Muscle of leg (tissue), 16 donors: Measurements from ENCODE around the gene TMPRSS7. TPM values are rescaled to one million over a fixed set of nuclear protein-coding genes. Genes with fewer than 3 reads are reported as not detected.
A peak's percentile ranks its signal among the peaks of the same experiment; 100 is the strongest.

ENCODE experiments used
- DNase-seq: peaks from one replicate; pipeline ENCODE4 v3.0.0; 2013
- H3K27ac ChIP-seq: one replicate; pipeline ENCODE4 v1.5.1; 2013; ENCODE audit warnings: mild to moderate bottlenecking, low read length, control low read depth
- H3K27me3 ChIP-seq: one replicate; pipeline ENCODE4 v1.6.1; 2013; ENCODE audit warnings: low read length; ENCODE audit not compliant: control insufficient read depth, insufficient read depth
- H3K36me3 ChIP-seq: one replicate; pipeline ENCODE4 v1.6.1; 2013; ENCODE audit warnings: low read length; ENCODE audit not compliant: control insufficient read depth, insufficient read depth
- H3K4me1 ChIP-seq: one replicate; pipeline ENCODE4 v1.6.1; 2013; ENCODE audit warnings: low read length; ENCODE audit not compliant: control insufficient read depth, insufficient read depth
- H3K4me3 ChIP-seq: one replicate; pipeline ENCODE4 v1.5.1; 2013; ENCODE audit warnings: low read length, control low read depth
- H3K9me3 ChIP-seq: replicated peaks from 2 replicates; pipeline ENCODE4 v1.6.1; 2013; ENCODE audit warnings: low read depth, low read length; ENCODE audit not compliant: control insufficient read depth
- WGBS: methylation state at CpG from one replicate; pipeline ENCODE4 v1.1.5; 2013; ENCODE audit warnings: missing lambda C conversion rate; ENCODE audit not compliant: insufficient coverage; 5-methylcytosine and 5-hydroxymethylcytosine counted together
- long read RNA-seq, 11 donors: transcript quantifications; one replicate each; lab custom pipeline, GENCODE V29; 2026
- polyA plus RNA-seq, 8 donors: library from polyadenylated mRNA; unstranded; fragments of 120-200 nt; gene quantifications; one replicate each; pipeline versions ENCODE4 v1.2.1 to v1.2.3, GENCODE V29; 2013; ENCODE audit warnings: inconsistent platforms in 1 of 8, low replicate concordance in 1 of 8; ENCODE audit not compliant: insufficient read length in 8 of 8, insufficient read depth in 1 of 8
- total RNA-seq: library from RNA; stranded (reverse); fragments of 120-200 nt; gene quantifications from one replicate; pipeline ENCODE4 v1.2.4, GENCODE V29; 2013

Gene TMPRSS7
- total RNA-seq (not detected), polyA plus RNA-seq (under 1 TPM in 1 of 8 donors, not detected in 7; 0.09 TPM)
- long read RNA-seq, donor 1, result 0 reads
- long read RNA-seq, donor 2, result 0 reads
- long read RNA-seq, donor 3, result 0 reads
- long read RNA-seq, donor 4, result 0 reads
- long read RNA-seq, donor 5, result 0 reads
- long read RNA-seq, donor 6, result 0 reads
- long read RNA-seq, donor 7, result 0 reads
- long read RNA-seq, donor 8, result 0 reads
- long read RNA-seq, donor 9, result 0 reads
- long read RNA-seq, donor 10, result 0 reads
- long read RNA-seq, donor 11, result 0 reads

DNA sequence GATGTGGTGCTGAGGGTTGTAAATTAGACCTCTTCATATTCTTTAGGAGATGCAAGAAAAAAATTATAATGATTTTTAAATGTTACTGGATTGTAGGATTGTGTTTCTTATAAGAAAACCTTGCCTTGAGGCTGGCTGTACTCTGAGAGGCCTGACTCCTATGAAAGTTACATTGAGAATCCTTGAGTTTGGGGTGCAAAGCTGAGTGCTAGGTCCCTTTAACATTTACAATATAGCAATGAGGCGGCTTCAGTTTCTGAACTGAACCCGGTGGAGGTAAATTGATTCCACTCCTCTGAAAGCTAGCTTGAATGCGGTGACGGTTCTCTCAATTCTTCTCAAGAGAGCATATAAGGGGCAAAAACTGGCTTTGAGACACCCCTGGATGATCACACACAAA lies at the start of gene TMPRSS7:
Gene TMPRSS7 (plus strand): TSS at position 301 of the 400 bp plus-strand sequence. CDS start 110 bp downstream, outside the sequence.
- Histone ChIP-seq H3K4me1 (no peaks in the 10 kb centered on the region), H3K27me3 (peaks cover 1% of the 10 kb centered on the region), H3K4me3 (no peak within 1 kb of the TSS), H3K36me3 (no peaks in the 10 kb centered on the region), H3K9me3 (no peaks in the 10 kb centered on the region), H3K27ac (no peak within 1 kb of the TSS)
- no peak for DNase-seq
- WGBS, result 66% methylated on average over 4 of the region's 4 CpGs

GRCh38 chr3:111986800-111987199 lies 47.7 kb upstream of the TMPRSS7 start:
- DNase-seq, result no peak
- H3K4me1 ChIP-seq, result no peaks in the 10 kb centered on the region
- peaks cover 14% of the 10 kb centered on the region for H3K36me3 ChIP-seq
- H3K9me3 ChIP-seq, result no peaks in the 10 kb centered on the region
- WGBS, result 70% methylated on average over 2 of the region's 3 CpGs
- no peak overlapping the region for H3K4me3 ChIP-seq
- H3K27me3 ChIP-seq, result no peaks in the 10 kb centered on the region
- H3K27ac ChIP-seq, result no peak overlapping the region

DNA sequence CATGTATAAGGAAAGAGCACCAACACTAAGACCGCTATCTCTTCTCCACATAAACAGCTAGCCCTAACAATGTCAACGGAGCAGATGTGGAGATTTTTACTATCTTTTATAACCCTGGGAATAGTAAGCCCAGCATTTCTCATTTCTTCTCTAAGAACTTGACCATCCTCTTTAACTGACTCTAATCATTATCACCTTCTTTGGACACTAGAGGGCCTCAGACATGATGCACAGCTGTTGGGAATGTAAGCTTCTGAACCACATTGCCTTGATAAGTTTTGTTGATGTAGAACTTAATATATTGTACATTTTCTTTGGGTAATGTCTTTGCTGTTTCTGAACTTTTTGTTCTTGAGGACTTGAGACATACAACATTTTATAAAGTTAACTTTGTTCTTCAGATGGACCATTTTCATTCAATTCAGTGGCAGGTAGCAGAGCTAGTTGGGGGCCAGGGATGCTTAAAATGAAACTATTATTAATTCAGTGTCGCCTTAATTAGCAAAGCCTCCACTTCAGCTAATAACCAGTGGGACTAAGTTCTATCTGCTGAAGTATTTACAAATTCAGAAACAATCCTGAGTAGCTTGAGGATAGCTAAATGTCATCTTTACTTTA lies 45.4 kb upstream of the TMPRSS7 start:
- no peaks in the 10 kb centered on the region for H3K9me3 ChIP-seq
- H3K27ac ChIP-seq, result no peak overlapping the region
- H3K36me3 ChIP-seq, result peaks cover 20% of the 10 kb centered on the region
- DNase-seq, result peak; percentile 71
- no peak overlapping the region for H3K4me3 ChIP-seq
- no peaks in the 10 kb centered on the region for H3K4me1 ChIP-seq
- no CpG with 5 or more reads among the region's 3 CpGs for WGBS
- no peaks in the 10 kb centered on the region for H3K27me3 ChIP-seq

GRCh38 chr3:111993038-111993437 lies 41.5 kb upstream of the TMPRSS7 start:
- Histone ChIP-seq H3K9me3 (no peaks in the 10 kb centered on the region), H3K4me3 (no peak overlapping the region), H3K4me1 (no peaks in the 10 kb centered on the region), H3K27ac (no peak overlapping the region), H3K27me3 (no peaks in the 10 kb centered on the region), H3K36me3 (peaks cover 14% of the 10 kb centered on the region)
- WGBS, result no CpG with 5 or more reads among the region's 2 CpGs
- no peak for DNase-seq

- Histone ChIP-seq H3K36me3 (no peaks in the 10 kb centered on the region), H3K9me3 (no peaks in the 10 kb centered on the region), H3K4me3 (peak within 1 kb of the TSS; percentile 46), H3K27ac (no peak within 1 kb of the TSS), H3K4me1 (peaks cover 17% of the 10 kb centered on the region), H3K27me3 (peaks cover 21% of the 10 kb centered on the region)
- peak; percentile 70 for DNase-seq
- 2% methylated on average over 23 of the region's 30 CpGs for WGBS
Measured at GRCh38 chr3:111998636-111999483, 35.7 kb upstream of the TMPRSS7 start, which contains the start of gene TAGLN3. TSS of gene TAGLN3 (plus strand) at chr3:111998922. CDS start at chr3:111999423, 501 bp downstream.

DNA sequence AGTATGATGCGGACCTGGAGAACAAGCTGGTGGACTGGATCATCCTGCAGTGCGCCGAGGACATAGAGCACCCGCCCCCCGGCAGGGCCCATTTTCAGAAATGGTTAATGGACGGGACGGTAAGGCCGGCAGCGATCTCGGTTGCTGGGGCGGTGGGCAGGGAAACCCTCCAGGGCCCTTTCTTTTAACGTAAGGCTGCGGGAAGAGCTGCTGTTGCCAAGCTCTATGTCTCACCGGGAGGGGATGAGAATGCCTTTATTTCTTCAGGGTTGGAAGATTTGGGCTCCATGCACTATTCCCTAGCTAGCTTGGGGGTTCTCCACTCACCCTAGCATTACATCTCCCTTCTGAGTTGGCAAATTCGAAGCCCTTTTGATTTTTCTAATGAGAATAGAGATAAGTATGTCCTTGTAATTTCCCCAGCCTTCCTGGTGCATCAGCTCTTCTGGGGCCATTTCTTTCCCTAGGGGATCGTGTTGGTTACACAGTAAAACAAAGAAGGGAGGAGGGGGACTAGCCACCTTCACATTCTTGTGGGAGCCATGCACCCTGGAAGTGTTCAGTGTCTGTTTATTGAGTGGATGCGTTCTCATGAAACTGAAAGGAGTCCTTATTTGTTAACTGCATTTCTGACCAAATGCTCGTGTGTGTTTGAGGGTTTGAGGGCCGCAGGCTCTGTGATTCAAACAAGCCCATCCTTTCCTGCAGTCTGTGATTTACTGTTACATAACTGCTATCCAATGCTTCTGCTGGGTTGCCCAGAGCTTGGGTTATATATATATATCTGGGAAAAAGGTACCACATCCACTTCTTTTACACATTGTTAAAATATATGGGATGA lies 34.8 kb upstream of the TMPRSS7 start:
- Histone ChIP-seq H3K27ac (no peak overlapping the region), H3K4me1 (peaks cover 17% of the 10 kb centered on the region), H3K27me3 (peaks cover 21% of the 10 kb centered on the region), H3K36me3 (no peaks in the 10 kb centered on the region), H3K9me3 (no peaks in the 10 kb centered on the region), H3K4me3 (peak overlapping the region; percentile 46)
- WGBS, result 2% methylated on average over 11 of the region's 19 CpGs
- no peak for DNase-seq

GRCh38 chr3:112000367-112000771 lies 34.2 kb upstream of the TMPRSS7 start:
- no peak overlapping the region for H3K4me3 ChIP-seq
- 64% methylated on average over 2 of the region's 5 CpGs for WGBS
- peaks cover 21% of the 10 kb centered on the region for H3K27me3 ChIP-seq
- H3K4me1 ChIP-seq, result peaks cover 17% of the 10 kb centered on the region
- no peaks in the 10 kb centered on the region for H3K36me3 ChIP-seq
- DNase-seq, result no peak
- no peak overlapping the region for H3K27ac ChIP-seq
- no peaks in the 10 kb centered on the region for H3K9me3 ChIP-seq

DNA sequence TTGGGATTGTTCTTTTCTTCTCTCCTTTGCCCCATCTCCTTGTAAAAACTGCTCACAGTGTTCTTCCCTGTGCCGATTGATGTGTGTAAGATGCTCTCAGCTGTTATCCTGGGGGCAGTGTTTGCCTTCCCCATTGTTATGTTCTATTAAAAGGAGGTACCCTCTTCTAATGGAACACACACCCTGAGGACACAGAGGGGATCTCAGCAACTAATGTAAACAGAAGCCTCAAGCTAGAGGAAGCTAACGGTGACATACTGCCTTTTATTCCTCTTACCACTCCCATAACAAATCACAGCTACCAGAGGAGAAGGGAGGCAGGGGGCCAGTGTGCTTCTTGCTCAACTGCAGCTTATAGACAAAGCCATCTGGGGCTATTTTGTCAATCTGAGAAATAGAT lies 33.6 kb upstream of the TMPRSS7 start:
- H3K4me3 ChIP-seq, result no peak overlapping the region
- DNase-seq, result no peak
- no peak overlapping the region for H3K27ac ChIP-seq
- no peaks in the 10 kb centered on the region for H3K36me3 ChIP-seq
- peaks cover 17% of the 10 kb centered on the region for H3K4me1 ChIP-seq
- WGBS, result no CpG with 5 or more reads among the region's 2 CpGs
- no peaks in the 10 kb centered on the region for H3K9me3 ChIP-seq
- peaks cover 21% of the 10 kb centered on the region for H3K27me3 ChIP-seq

- Histone ChIP-seq H3K36me3 (no peaks in the 10 kb centered on the region), H3K27ac (no peak overlapping the region), H3K4me3 (no peak overlapping the region), H3K9me3 (no peaks in the 10 kb centered on the region), H3K27me3 (peaks cover 21% of the 10 kb centered on the region), H3K4me1 (peaks cover 17% of the 10 kb centered on the region)
- DNase-seq, result no peak
- 94% methylated on average over 2 of the region's 2 CpGs for WGBS
Measured at GRCh38 chr3:112001526-112001925, 33.0 kb upstream of the TMPRSS7 start.
